HepG2 (cell line): ENCODE results near the gene DNAJA2. TPM values are rescaled to one million over a fixed set of nuclear protein-coding genes. Genes with fewer than 3 reads are reported as not detected.

Experiments
- E2F1 ChIP-seq: sonication (generic); formaldehyde crosslinking; IDR thresholded peaks from 2 replicates; pipeline ENCODE4 v1.5.0; 2020; ENCODE audit warnings: missing genetic modification reagents
- FOXJ3 ChIP-seq: sonication (generic); formaldehyde crosslinking; IDR thresholded peaks from 2 replicates; pipeline ENCODE4 v1.4.0; 2020; ENCODE audit warnings: missing genetic modification reagents, mild to moderate bottlenecking, borderline replicate concordance
- GFI1 ChIP-seq: sonication (generic); formaldehyde crosslinking; IDR thresholded peaks from 2 replicates; pipeline ENCODE4 v1.5.0; 2020; ENCODE audit warnings: missing genetic modification reagents, mild to moderate bottlenecking, borderline replicate concordance
- MAF1 ChIP-seq: sonication (generic); formaldehyde crosslinking; IDR thresholded peaks from 2 replicates; pipeline ENCODE4 v1.5.0; 2020; ENCODE audit warnings: missing genetic modification reagents, borderline replicate concordance
- MAFK ChIP-seq, 2 experiments: IDR thresholded peaks in 1 of 2; conservative IDR thresholded peaks in 1 of 2; 2 replicates each; pipeline ENCODE4 v1.6.1; 2011; ENCODE audit warnings: improper control_type of control experiment in 2 of 2, low read length in 2 of 2
- PCBP1 ChIP-seq: fragments of 200-400 bp; formaldehyde crosslinking; IDR thresholded peaks from 2 replicates; pipeline ENCODE4 v1.6.1; 2017; ENCODE audit warnings: mild to moderate bottlenecking, low read depth, low read length, borderline replicate concordance
- SYNCRIP ChIP-seq: fragments of 200-400 bp; formaldehyde crosslinking; IDR thresholded peaks from 2 replicates; pipeline ENCODE4 v1.6.1; 2018; ENCODE audit warnings: mild to moderate bottlenecking, low read depth, low read length; ENCODE audit not compliant: insufficient read depth
- TFAP4 ChIP-seq: sonication (generic); IDR thresholded peaks from 2 replicates; pipeline ENCODE4 v1.6.1; 2016; ENCODE audit warnings: low read depth, borderline replicate concordance
- ZBTB40 ChIP-seq, 2 experiments: fragments of 450-650 bp in 1 of 2; sonication (generic) in 1 of 2; formaldehyde crosslinking in 1 of 2; IDR thresholded peaks; 2 replicates each; pipeline versions ENCODE4 v1.6.1 to v1.8.0; 2016 to 2022; ENCODE audit warnings: antibody characterized with exemption in 1 of 2, mild to moderate bottlenecking in 1 of 2, missing genetic modification reagents in 1 of 2
- ZHX2 ChIP-seq, 2 experiments: sonication (generic) in 1 of 2; formaldehyde crosslinking in 1 of 2; IDR thresholded peaks; 2 replicates each; pipeline versions ENCODE4 v1.6.1 to v1.9.0; 2014 to 2022; ENCODE audit warnings: antibody characterized with exemption in 1 of 2, borderline replicate concordance in 1 of 2, inconsistent platforms in 1 of 2, low read depth in 1 of 2, missing genetic modification reagents in 1 of 2
- ZNF468 ChIP-seq: sonication (generic); formaldehyde crosslinking; IDR thresholded peaks from 2 replicates; pipeline ENCODE4 v1.8.0; 2022; ENCODE audit warnings: mild to moderate bottlenecking, moderate library complexity, missing genetic modification reagents
- polyA plus RNA-seq, 8 experiments: library from polyadenylated mRNA; depleted of rRNA in 3 of 8; stranded (reverse) in 7 of 8; unstranded in 1 of 8; fragments of >200 nt; fragmentation: Illumina TruSeq in 4 of 8; extraction: Trizol in 4 of 8; gene quantifications; 2 replicates each; pipeline versions ENCODE4 v1.2.1 to v1.2.3, GENCODE V29; 2011 to 2016; ENCODE audit warnings: low read depth in 4 of 8, missing spikeins in 1 of 8, mixed read lengths in 1 of 8; ENCODE audit not compliant: insufficient read depth in 1 of 8
- total RNA-seq, 5 experiments: library from RNA; depleted of rRNA; stranded (reverse); fragments of >200 nt; fragmentation: Illumina TruSeq; extraction: Trizol; gene quantifications; 2 replicates each; pipeline ENCODE4 v1.2.3, GENCODE V29; 2016; ENCODE audit warnings: low read depth in 1 of 5

Gene DNAJA2
- total and polyA plus RNA-seq, 2 of the 13 experiments (the other 11 are each of a cell fraction or from before 2014, with no cell fraction given): 25.4 to 176 TPM

- TF ChIP-seq MAFK (conservative IDR thresholded peaks at IDR 0.05 in 1 of 2, IDR thresholded peaks at IDR 0.05 in 1 of 2; ENCODE audit: low read length in 2 of 2) (no peak), MAF1 (CRISPR knock-in tag) (no peak), PCBP1 (no peak), FOXJ3 (no peak), ZBTB40 (IDR thresholded peaks at IDR 0.05) (no peak), ZBTB40 (CRISPR knock-in tag; IDR thresholded peaks at IDR 0.05) (no peak), TFAP4 (no peak), E2F1 (CRISPR knock-in tag) (0 out of 2 replicates have a peak, but pooled peaks have one; percentile 13), ZNF468 (CRISPR knock-in tag) (no peak), SYNCRIP (no peak), GFI1 (CRISPR knock-in tag) (no peak), ZHX2 (IDR thresholded peaks at IDR 0.05; ENCODE audit: low read depth) (no peak), ZHX2 (CRISPR knock-in tag; IDR thresholded peaks at IDR 0.05; ENCODE audit: borderline replicate concordance) (peak; percentile 33; the same call in 1 of the 2 replicates)
Measured at GRCh38 chr16:46973996-46974324, 486 bp upstream of the DNAJA2 start (continued).
